Gastroesophageal sphincter (tissue), 4 donors: ENCODE data around the gene DNAH8. TPM values are rescaled to one million over a fixed set of nuclear protein-coding genes. Genes with fewer than 3 reads are reported as not detected.

Source experiments
- ATAC-seq: fragments of 150-250 bp; one replicate; pipeline ENCODE4 v1.9.1; 2016; ENCODE audit warnings: mild to moderate bottlenecking, moderate library complexity
- H3K27ac ChIP-seq, 4 donors: fragments of 200-600 bp; sonication (generic) in 3 of 4; 1 replicate in 3 of 4; 2 replicates in 1 of 4; pipeline ENCODE4 v1.5.1; 2016 to 2019
- H3K27me3 ChIP-seq: fragments of 200-600 bp; sonication (generic); one replicate; pipeline ENCODE4 v1.5.1; 2019
- H3K36me3 ChIP-seq, 2 donors: fragments of 200-600 bp; sonication (generic); one replicate each; pipeline ENCODE4 v1.5.1; 2019; ENCODE audit warnings: control low read depth in 1 of 2
- H3K4me1 ChIP-seq, 3 donors: fragments of 200-600 bp; sonication (generic); 1 replicate in 2 of 3; 2 replicates in 1 of 3; pipeline ENCODE4 v1.5.1; 2016 to 2019; ENCODE audit warnings: control low read depth in 2 of 3
- H3K4me3 ChIP-seq, 2 donors: fragments of 200-600 bp; sonication (generic); one replicate each; pipeline ENCODE4 v1.5.1; 2019; ENCODE audit warnings: mild to moderate bottlenecking in 1 of 2, moderate library complexity in 1 of 2
- H3K9me3 ChIP-seq, 3 donors: fragments of 200-600 bp; sonication (generic); one replicate each; pipeline ENCODE4 v1.5.1; 2017 to 2019; ENCODE audit warnings: control low read depth in 2 of 3
- CTCF ChIP-seq, 4 experiments: fragments of 200-600 bp in 2 of 4; fragments of 450-650 bp in 2 of 4; sonication (generic) in 1 of 4; IDR thresholded peaks; one replicate each; pipeline ENCODE4 v1.5.1; 2017 to 2019; ENCODE audit warnings: antibody characterized with exemption in 4 of 4, mild to moderate bottlenecking in 2 of 4, moderate library complexity in 2 of 4
- EP300 ChIP-seq: sonication (generic); formaldehyde crosslinking; IDR thresholded peaks from one replicate; pipeline ENCODE4 v1.6.1; 2017; ENCODE audit warnings: antibody characterized with exemption, mild to moderate bottlenecking
- POLR2A ChIP-seq, 2 donors: fragments of 450-650 bp; IDR thresholded peaks; one replicate each; pipeline ENCODE4 v1.6.1; 2017; ENCODE audit warnings: antibody characterized with exemption in 2 of 2, mild to moderate bottlenecking in 2 of 2, moderate library complexity in 1 of 2
- POLR2AphosphoS5 ChIP-seq: sonication (generic); formaldehyde crosslinking; IDR thresholded peaks from one replicate; pipeline ENCODE4 v1.6.1; 2017; ENCODE audit warnings: antibody characterized with exemption
- WGBS, 2 donors: methylation state at CpG; one replicate each; pipeline ENCODE4 v1.1.5; 2018; ENCODE audit warnings: low coverage in 1 of 2; 5-methylcytosine and 5-hydroxymethylcytosine counted together
- total RNA-seq, 4 donors: library from RNA; depleted of rRNA; stranded (reverse); fragments of >200 nt; gene quantifications; one replicate each; pipeline ENCODE4 v1.1.0, GENCODE V29; 2016

The DNAH8 gene
- total RNA-seq, 4 donors from 2014 or later: not detected

DNA sequence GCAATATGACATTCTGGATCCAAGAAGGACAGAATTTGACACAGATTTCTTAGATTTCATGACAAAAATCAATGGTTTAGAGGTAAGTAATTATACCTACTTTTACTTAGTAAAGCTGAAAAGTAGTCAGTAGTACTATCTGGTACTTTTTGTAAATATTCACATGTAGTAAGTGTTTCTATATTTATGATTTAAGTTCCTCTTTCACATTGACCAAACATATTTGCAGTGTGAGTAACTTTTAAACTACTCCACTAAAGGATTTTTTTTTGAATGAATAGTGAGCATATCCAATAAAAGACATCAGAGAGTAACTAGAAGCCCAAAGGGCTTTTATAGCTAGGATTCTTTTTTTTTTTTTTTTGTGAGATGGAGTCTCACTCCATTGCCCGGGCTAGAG is 60.8 kb downstream of the DNAH8 start:
- H3K9me3 ChIP-seq: peaks cover 0 to 5% (median 0%) of the 10 kb centered on the region in 3 donors
- H3K4me1 ChIP-seq: no peaks in the 10 kb centered on the region
- no peak overlapping the region for H3K27ac ChIP-seq
- H3K4me3 ChIP-seq: no peak overlapping the region
- ATAC-seq: no peak
- no peaks in the 10 kb centered on the region for H3K36me3 ChIP-seq
- TF ChIP-seq POLR2AphosphoS5: no peak
- TF ChIP-seq EP300: no peak
- no peak for TF ChIP-seq CTCF (IDR thresholded peaks at IDR 0.05)
- TF ChIP-seq POLR2A (IDR thresholded peaks at IDR 0.05): no peak
- no peaks in the 10 kb centered on the region for H3K27me3 ChIP-seq
- WGBS, 2 donors: 100% methylated on average over 1 of the region's 1 CpG; no CpG with 5 or more reads in 1 of the 2 donors

DNA sequence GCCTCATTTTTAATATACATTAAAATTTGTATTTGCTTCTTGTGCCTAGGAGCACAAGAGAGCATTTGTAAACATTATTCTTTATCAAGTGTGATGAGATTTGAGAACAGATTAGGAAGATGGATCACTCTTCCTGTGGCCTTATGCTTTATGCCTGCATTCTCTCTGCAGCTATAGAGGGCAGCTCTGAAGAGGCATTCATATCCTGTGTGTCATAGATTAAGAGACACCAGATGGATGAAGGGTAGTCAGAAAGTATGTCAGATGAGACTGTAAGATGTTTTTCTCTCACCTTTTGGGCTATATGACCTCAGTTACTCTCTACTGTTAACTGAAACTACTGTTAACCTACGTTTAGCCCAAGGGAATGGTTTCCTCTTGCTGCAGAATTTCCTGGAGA is 61.4 kb downstream of the DNAH8 start:
- Histone ChIP-seq H3K27me3 (no peaks in the 10 kb centered on the region), H3K4me3 (no peak overlapping the region), H3K9me3 (peaks cover 0 to 5% (median 0%) of the 10 kb centered on the region in 3 donors), H3K27ac (no peak overlapping the region), H3K4me1 (no peaks in the 10 kb centered on the region), H3K36me3 (no peaks in the 10 kb centered on the region)
- ATAC-seq: no peak
- TF ChIP-seq POLR2AphosphoS5: no peak
- TF ChIP-seq POLR2A (IDR thresholded peaks at IDR 0.05): no peak
- no peak for TF ChIP-seq EP300
- TF ChIP-seq CTCF (IDR thresholded peaks at IDR 0.05): no peak
- 15 to 58% methylated on average over 1 of the region's 1 CpG for WGBS, 2 donors

DNA sequence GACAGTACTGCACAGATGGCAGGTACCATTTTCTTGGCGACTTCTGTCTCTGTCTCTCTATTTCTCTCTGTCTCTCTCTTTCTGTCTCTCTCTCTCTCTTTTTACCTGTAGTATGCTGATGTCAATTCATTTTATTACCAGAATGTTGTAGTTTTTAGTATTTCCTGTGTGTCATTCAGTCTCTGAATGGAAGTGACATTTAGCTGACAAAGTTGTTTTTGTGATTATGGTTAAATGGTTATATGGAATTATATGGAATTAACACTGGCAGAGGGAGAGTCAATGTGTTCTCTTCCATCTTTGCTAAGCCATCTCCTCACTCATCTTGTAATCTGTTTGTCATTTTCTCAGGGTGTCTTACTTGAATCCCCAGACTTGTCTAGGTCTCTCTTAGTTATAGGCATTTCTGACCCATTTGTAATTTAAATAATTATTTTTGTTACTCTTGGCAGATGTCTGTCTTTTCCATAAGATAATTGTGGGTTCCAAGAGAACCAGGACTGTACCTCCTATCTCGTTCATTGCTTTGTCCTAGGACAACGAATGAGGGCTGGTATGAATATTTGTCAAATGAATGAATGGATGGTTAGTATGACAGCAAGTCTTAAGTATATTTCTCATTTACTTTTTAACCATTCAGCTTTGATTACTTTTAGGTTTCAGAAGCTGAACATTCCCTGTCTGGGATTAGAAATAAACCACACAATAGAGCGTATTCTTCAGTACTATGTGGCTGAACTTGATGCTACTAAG is 64.4 kb downstream of the DNAH8 start:
- H3K36me3 ChIP-seq: no peaks in the 10 kb centered on the region
- no peaks in the 10 kb centered on the region for H3K4me1 ChIP-seq
- no peak for TF ChIP-seq POLR2A (IDR thresholded peaks at IDR 0.05)
- no peak for TF ChIP-seq EP300
- TF ChIP-seq POLR2AphosphoS5: no peak
- TF ChIP-seq CTCF (IDR thresholded peaks at IDR 0.05): no peak
- H3K9me3 ChIP-seq: no peaks in the 10 kb centered on the region
- ATAC-seq: no peak
- 87% methylated on average over 4 of the region's 4 CpGs for WGBS, 2 donors
- peaks cover 7% of the 10 kb centered on the region for H3K27me3 ChIP-seq
- no peak overlapping the region for H3K4me3 ChIP-seq
- no peak overlapping the region for H3K27ac ChIP-seq

- Histone ChIP-seq H3K27me3 (peaks cover 10% of the 10 kb centered on the region), H3K4me3 (no peak overlapping the region), H3K27ac (no peak overlapping the region), H3K36me3 (no peaks in the 10 kb centered on the region), H3K4me1 (no peaks in the 10 kb centered on the region), H3K9me3 (no peaks in the 10 kb centered on the region)
- no peak for ATAC-seq
- 56 to 79% methylated on average over 1 to 2 of the region's 2 CpGs for WGBS, 2 donors
- TF ChIP-seq POLR2A (IDR thresholded peaks at IDR 0.05): no peak
- no peak for TF ChIP-seq POLR2AphosphoS5
- no peak for TF ChIP-seq EP300
- TF ChIP-seq CTCF (IDR thresholded peaks at IDR 0.05): no peak
These were observed 67.5 kb downstream of the DNAH8 start for GRCh38 chr6:38782616-38783015.
